ENCODE results near the gene LAMP5.
A peak's percentile ranks its signal among the peaks of the same experiment; 100 is the strongest.

Gene LAMP5

DNA sequence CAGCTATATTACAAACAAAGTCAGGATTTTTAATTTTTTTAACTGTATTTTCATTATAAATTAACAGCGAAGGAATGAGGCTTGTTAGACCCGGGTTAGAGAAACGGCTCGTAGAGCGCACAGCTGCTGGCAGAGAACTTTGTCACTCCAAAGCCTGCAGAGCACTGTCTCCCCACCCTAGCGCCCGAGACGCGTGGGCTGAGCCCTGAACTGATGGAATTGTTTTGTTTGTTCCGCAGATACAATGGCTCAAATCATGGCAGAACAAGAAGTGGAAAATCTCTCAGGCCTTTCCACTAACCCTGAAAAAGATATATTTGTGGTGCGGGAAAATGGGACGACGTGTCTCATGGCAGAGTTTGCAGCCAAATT, 810 bp downstream of the LAMP5 start:
- Mint-ChIP-seq H3K9me3 (no peaks in the 10 kb centered on the region), H3K27me3 (ENCODE audit: low read depth, poor library complexity) (peaks cover 91% of the 10 kb centered on the region), H3K4me1 (peaks cover 33% of the 10 kb centered on the region), H3K4me3 (peak overlapping the region; percentile 87), H3K27ac (no peak overlapping the region), H3K36me3 (ENCODE audit: low read depth) (no peaks in the 10 kb centered on the region)
- TF ChIP-seq, protein P1, sequence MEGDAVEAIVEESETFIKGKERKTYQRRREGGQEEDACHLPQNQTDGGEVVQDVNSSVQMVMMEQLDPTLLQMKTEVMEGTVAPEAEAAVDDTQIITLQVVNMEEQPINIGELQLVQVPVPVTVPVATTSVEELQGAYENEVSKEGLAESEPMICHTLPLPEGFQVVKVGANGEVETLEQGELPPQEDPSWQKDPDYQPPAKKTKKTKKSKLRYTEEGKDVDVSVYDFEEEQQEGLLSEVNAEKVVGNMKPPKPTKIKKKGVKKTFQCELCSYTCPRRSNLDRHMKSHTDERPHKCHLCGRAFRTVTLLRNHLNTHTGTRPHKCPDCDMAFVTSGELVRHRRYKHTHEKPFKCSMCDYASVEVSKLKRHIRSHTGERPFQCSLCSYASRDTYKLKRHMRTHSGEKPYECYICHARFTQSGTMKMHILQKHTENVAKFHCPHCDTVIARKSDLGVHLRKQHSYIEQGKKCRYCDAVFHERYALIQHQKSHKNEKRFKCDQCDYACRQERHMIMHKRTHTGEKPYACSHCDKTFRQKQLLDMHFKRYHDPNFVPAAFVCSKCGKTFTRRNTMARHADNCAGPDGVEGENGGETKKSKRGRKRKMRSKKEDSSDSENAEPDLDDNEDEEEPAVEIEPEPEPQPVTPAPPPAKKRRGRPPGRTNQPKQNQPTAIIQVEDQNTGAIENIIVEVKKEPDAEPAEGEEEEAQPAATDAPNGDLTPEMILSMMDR (IDR thresholded peaks at IDR 0.05): no peak
- peak; percentile 20 for DNase-seq

DNA sequence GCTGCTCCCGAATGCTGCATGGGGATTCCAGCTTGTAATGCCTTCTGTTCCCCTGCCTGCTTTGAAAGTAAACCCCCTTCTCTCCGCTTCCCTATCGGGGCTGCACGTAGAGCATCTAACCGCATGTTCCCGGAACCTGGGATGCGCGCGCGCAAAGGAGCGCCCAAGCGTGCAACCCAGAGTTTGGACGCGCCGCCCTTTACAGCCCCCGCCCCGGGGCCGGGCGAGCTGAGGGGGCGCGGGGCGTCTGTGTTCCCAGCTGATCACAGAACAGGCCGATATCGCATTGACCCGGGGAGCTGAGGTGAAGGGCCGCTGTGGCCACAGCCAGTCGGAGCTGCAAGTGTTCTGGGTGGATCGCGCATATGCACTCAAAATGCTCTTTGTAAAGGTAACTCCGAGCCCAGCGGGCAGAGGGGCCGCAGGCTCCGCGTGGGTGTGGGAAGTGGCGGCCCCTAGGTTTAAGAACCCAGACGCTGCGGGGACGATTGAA, 1.4 kb downstream of the LAMP5 start:
- H3K27me3 Mint-ChIP-seq (ENCODE audit: low read depth, poor library complexity): peaks cover 88% of the 10 kb centered on the region
- TF ChIP-seq, protein P1 (IDR thresholded peaks at IDR 0.05): no peak
- no peaks in the 10 kb centered on the region for H3K36me3 Mint-ChIP-seq (ENCODE audit: low read depth)
- H3K4me1 Mint-ChIP-seq: peaks cover 33% of the 10 kb centered on the region
- H3K27ac Mint-ChIP-seq: no peak overlapping the region
- DNase-seq: peak; percentile 74
- no peaks in the 10 kb centered on the region for H3K9me3 Mint-ChIP-seq
- H3K4me3 Mint-ChIP-seq: peak overlapping the region; percentile 87

DNA sequence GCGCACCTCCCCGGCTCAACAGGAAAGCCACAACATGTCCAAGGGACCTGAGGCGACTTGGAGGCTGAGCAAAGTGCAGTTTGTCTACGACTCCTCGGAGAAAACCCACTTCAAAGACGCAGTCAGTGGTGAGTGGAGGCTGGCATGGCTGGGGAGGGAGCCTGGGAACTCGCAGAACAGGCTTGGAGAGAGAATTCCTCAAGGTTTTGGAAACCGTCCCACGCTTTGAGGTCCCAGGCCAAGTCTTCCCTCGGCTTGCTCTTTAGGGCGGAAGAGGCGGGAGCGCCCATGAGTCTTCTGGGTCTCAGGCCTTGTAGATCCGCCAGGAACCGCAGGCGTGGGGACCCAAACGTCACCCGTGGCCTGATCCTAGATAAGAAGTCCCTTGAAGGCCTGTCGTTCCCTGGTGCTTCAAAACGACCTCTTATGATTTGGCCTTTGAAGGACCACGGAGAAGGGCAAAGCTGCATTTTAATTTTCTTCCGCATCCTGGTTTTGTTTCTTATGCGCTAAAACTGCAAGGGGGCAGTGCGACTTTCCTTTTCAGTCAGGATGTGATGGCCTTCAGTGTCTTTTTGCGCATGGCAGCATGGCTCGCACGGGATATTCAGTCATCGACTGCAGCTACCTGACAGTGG, 2.0 kb downstream of the LAMP5 start:
- DNase-seq: no peak
- Mint-ChIP-seq H3K27ac (no peak overlapping the region), H3K36me3 (ENCODE audit: low read depth) (no peaks in the 10 kb centered on the region), H3K4me3 (peak overlapping the region; percentile 87), H3K27me3 (ENCODE audit: low read depth, poor library complexity) (peaks cover 84% of the 10 kb centered on the region), H3K9me3 (no peaks in the 10 kb centered on the region), H3K4me1 (peaks cover 33% of the 10 kb centered on the region)
- TF ChIP-seq, protein P1 (IDR thresholded peaks at IDR 0.05): no peak

DNA sequence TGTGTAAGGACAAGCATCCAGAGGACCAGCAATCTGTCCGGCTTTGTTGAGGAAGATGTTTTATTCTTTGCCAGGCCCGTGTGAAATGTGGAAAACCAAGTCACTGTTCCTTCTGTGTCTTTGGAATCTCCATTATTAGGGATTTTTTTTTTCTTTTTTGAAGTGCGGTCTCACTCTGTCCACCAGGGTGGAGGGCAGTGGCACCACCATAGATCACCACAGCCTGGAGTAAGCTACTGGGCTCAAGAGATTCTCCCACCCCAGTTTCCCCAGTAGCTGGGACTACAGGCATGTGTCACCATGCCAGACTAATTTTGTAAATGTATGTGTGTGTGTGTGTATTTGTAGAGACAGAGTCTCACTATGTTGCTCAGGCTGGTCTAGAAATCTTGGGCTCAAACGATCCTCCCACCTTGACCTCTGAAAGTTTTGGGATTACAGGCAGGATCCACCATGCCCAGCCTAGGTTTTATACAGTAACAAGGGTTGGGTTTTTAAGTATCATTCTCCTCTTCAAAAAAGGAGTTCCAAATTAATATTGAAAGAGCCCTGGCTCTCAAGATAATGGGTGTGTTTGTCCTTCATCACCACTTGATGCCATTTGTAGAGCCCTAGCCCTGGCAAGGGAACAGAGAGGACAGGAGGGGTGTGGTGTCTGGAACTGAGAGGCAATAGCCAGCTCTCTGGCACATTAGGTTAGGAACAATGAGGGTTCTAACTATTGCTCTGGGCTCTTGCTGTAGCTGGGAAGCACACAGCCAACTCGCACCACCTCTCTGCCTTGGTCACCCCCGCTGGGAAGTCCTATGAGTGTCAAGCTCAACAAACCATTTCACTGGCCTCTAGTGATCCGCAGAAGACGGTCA, 3.1 kb downstream of the LAMP5 start:
- Mint-ChIP-seq H3K4me1 (peaks cover 33% of the 10 kb centered on the region), H3K4me3 (peak overlapping the region; percentile 87), H3K27me3 (ENCODE audit: low read depth, poor library complexity) (peaks cover 79% of the 10 kb centered on the region)

DNA sequence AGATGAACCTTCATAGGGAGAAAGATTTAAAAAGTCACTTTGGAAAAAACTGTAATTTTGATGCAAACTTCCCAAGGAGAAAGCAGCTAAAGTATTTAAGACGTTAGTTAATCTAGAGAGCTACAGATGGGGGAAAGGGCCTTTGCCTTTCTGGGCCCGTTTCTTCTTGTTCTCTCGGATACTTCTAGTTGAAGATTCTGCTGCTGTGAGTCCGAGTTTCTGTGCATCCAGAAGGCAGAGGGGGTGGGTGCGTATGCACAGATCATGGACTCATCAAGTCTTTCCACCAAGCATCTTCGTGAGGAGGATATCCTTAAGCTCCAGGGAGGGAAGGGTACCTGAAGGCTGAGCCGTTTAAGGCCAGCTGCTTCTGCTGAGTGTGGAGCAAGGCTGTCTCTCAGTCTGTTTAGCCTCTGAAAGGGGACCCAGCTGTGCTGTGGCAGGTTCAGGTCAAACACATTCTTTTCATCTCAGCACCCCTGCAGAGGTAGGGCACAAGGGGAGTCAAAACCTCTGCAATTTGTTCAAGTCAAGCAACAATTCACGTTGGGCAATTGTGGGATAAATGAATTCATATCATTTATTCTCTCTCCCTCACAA, 4.3 kb downstream of the LAMP5 start:
- no peaks in the 10 kb centered on the region for H3K9me3 Mint-ChIP-seq
- peaks cover 33% of the 10 kb centered on the region for H3K4me1 Mint-ChIP-seq
- no peak for DNase-seq
- H3K27me3 Mint-ChIP-seq (ENCODE audit: low read depth, poor library complexity): peaks cover 71% of the 10 kb centered on the region
- H3K27ac Mint-ChIP-seq: no peak overlapping the region
- no peak overlapping the region for H3K4me3 Mint-ChIP-seq
- no peaks in the 10 kb centered on the region for H3K36me3 Mint-ChIP-seq (ENCODE audit: low read depth)
- TF ChIP-seq, protein P1 (IDR thresholded peaks at IDR 0.05): no peak

More for the DNA sequence above, 3.1 kb downstream of the LAMP5 start:
- H3K36me3 Mint-ChIP-seq (ENCODE audit: low read depth): no peaks in the 10 kb centered on the region
- no peak overlapping the region for H3K27ac Mint-ChIP-seq
- H3K9me3 Mint-ChIP-seq: no peaks in the 10 kb centered on the region
- TF ChIP-seq, protein P1 (IDR thresholded peaks at IDR 0.05): no peak
- DNase-seq: no peak
